Vagina (tissue), 2 donors: Measurements from ENCODE around the gene SSR3. TPM values are rescaled to one million over a fixed set of nuclear protein-coding genes. Genes with fewer than 3 reads are reported as not detected.
"Not testable (repeated sequence)": the region's sequence is repeated elsewhere in the genome, so short reads cannot be mapped to it uniquely, and the experiment has no call there.

Experiments
- DNase-seq, 2 donors: peaks; one replicate each; pipeline ENCODE4 v3.0.0-alpha.2; 2017; ENCODE audit errors: extremely low spot score in 2 of 2
- H3K27ac ChIP-seq: fragments of 200-600 bp; sonication (generic); one replicate; pipeline ENCODE4 v1.5.1; 2019
- H3K27me3 ChIP-seq: fragments of 200-600 bp; sonication (generic); one replicate; pipeline ENCODE4 v1.5.1; 2019
- H3K36me3 ChIP-seq, 2 donors: fragments of 200-600 bp; sonication (generic); one replicate each; pipeline ENCODE4 v1.5.1; 2017 to 2019
- H3K4me1 ChIP-seq: fragments of 200-600 bp; sonication (generic); one replicate; pipeline ENCODE4 v1.5.1; 2019
- H3K4me3 ChIP-seq, 2 donors: fragments of 200-600 bp; sonication (generic); 1 replicate in 1 of 2; 2 replicates in 1 of 2; pipeline ENCODE4 v1.5.1; 2016 to 2019
- H3K9me3 ChIP-seq: fragments of 200-600 bp; sonication (generic); one replicate; pipeline ENCODE4 v1.5.1; 2019
- POLR2A ChIP-seq, 2 donors: fragments of 450-650 bp; IDR thresholded peaks; one replicate each; pipeline ENCODE4 v1.6.1; 2017; ENCODE audit warnings: antibody characterized with exemption in 2 of 2, mild to moderate bottlenecking in 2 of 2, moderate library complexity in 2 of 2
- POLR2AphosphoS5 ChIP-seq, 2 donors: sonication (generic); formaldehyde crosslinking; IDR thresholded peaks; one replicate each; pipeline ENCODE4 v1.9.0; 2017; ENCODE audit warnings: antibody characterized with exemption in 2 of 2, mild to moderate bottlenecking in 2 of 2, low read depth in 1 of 2; ENCODE audit not compliant: insufficient read depth in 1 of 2
- intact Hi-C: fragments of 100-400 bp; cut with DNase I; formaldehyde crosslinking; loops from one replicate; pipeline ENCODE4 v1.15.1; 2023
- total RNA-seq: library from RNA; depleted of rRNA; stranded (reverse); fragments of >200 nt; gene quantifications from one replicate; pipeline ENCODE4 v1.2.3, GENCODE V29; 2016
- TF ChIP-seq, protein P1 (sequence below), 3 experiments: fragments of 450-650 bp in 2 of 3; fragments of 200-600 bp in 1 of 3; sonication (generic) in 1 of 3; IDR thresholded peaks; one replicate each; pipeline ENCODE4 v1.5.1; 2017 to 2019; ENCODE audit warnings: antibody characterized with exemption in 3 of 3, mild to moderate bottlenecking in 2 of 3, moderate library complexity in 2 of 3

SSR3 gene
- total RNA-seq, 1 donor from 2014 or later = 68.0 TPM

DNA sequence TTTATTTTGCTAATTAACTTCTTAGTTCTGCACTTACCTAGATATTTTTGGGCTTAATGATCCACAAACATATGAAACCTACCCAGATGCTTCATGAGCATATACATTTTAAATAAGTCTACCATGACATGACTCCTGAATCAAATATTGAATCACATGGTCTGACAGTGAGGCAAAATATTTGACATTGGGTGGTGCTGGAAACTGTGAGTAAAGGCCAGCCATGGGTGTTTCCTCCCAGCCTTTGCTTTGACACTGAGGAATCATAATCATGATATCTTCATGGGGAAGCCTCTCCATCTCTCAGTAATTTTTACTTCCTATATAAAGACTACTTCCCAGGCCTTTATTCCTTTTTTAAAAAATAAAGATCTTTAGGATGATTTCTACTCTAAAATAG is 22.8 kb upstream of the SSR3 start:
- intact Hi-C loops = no loop called here
- no peak overlapping the region for H3K4me3 ChIP-seq
- no peaks in the 10 kb centered on the region for H3K9me3 ChIP-seq
- H3K27me3 ChIP-seq = no peaks in the 10 kb centered on the region
- H3K36me3 ChIP-seq = no peaks in the 10 kb centered on the region
- TF ChIP-seq POLR2AphosphoS5 (IDR thresholded peaks at IDR 0.05; ENCODE audit: insufficient read depth in 1 of 2, low read depth in 1 of 2) = no peak
- TF ChIP-seq, protein P1, sequence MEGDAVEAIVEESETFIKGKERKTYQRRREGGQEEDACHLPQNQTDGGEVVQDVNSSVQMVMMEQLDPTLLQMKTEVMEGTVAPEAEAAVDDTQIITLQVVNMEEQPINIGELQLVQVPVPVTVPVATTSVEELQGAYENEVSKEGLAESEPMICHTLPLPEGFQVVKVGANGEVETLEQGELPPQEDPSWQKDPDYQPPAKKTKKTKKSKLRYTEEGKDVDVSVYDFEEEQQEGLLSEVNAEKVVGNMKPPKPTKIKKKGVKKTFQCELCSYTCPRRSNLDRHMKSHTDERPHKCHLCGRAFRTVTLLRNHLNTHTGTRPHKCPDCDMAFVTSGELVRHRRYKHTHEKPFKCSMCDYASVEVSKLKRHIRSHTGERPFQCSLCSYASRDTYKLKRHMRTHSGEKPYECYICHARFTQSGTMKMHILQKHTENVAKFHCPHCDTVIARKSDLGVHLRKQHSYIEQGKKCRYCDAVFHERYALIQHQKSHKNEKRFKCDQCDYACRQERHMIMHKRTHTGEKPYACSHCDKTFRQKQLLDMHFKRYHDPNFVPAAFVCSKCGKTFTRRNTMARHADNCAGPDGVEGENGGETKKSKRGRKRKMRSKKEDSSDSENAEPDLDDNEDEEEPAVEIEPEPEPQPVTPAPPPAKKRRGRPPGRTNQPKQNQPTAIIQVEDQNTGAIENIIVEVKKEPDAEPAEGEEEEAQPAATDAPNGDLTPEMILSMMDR (IDR thresholded peaks at IDR 0.05) = no peak
- TF ChIP-seq POLR2A (IDR thresholded peaks at IDR 0.05) = no peak
- DNase-seq = no peak
- H3K4me1 ChIP-seq = no peaks in the 10 kb centered on the region
- H3K27ac ChIP-seq = no peak overlapping the region

DNA sequence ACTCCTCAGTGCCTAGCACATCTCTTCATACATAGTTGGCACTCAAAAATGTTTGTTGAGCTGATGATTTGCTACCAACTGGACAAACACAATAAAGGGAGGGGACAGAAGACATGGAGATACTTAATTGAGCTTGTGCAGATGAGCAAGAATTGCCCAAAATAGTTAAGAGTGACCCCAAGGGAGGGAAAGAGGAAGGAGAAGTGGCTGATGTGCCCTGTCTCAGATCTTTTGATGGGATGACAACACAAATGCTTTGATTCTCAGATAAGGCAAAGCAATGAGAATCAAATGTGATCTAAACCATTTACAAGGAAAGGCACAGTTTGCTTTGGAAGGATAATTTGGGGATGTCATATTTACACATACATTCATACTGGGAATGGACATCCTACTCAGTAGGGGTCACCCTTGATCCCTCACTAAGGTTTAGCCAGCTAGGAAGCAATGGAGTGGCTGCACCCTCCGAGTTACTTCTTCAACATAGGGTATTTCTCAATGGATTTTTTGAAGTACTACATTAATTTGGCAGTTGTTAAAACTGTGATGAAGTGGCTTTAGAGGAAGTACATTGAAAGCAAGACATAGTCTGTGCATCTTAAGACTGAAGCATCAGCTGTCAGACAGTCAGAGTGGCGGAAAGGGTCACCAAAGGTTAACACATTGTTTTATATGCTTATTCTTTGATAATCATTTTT is 21.9 kb upstream of the SSR3 start:
- no peak for TF ChIP-seq POLR2A (IDR thresholded peaks at IDR 0.05)
- TF ChIP-seq, protein P1 (IDR thresholded peaks at IDR 0.05) = no peak
- TF ChIP-seq POLR2AphosphoS5 (IDR thresholded peaks at IDR 0.05; ENCODE audit: insufficient read depth in 1 of 2, low read depth in 1 of 2) = no peak
- DNase-seq = no peak
- Histone ChIP-seq H3K36me3 (no peaks in the 10 kb centered on the region), H3K27ac (no peak overlapping the region), H3K27me3 (no peaks in the 10 kb centered on the region), H3K9me3 (no peaks in the 10 kb centered on the region), H3K4me1 (no peaks in the 10 kb centered on the region), H3K4me3 (no peak overlapping the region)
- intact Hi-C loops = no loop called here

DNA sequence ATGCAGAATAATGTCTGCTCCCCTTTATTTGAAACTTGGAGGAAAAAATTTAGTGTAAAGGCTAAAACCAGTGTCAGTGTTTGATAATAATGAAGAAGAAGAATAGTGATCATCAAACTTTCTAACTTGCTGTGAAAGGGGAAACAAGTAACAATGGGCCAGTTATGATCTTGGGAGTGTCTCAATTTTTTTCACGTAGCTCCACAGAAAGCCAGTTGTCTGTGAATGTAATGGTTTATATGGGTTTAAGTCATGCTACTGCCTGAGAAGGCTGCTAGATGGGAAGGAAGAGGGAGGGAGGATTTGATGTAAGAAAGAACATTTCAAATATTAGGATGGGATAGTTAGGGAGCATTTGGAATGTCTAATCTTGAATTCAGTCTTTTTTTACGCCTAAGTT is 21.1 kb upstream of the SSR3 start:
- TF ChIP-seq, protein P1 (IDR thresholded peaks at IDR 0.05) = no peak
- no peak for TF ChIP-seq POLR2A (IDR thresholded peaks at IDR 0.05)
- TF ChIP-seq POLR2AphosphoS5 (IDR thresholded peaks at IDR 0.05; ENCODE audit: insufficient read depth in 1 of 2, low read depth in 1 of 2) = no peak
- H3K4me3 ChIP-seq = no peak overlapping the region
- H3K27ac ChIP-seq = no peak overlapping the region
- no peaks in the 10 kb centered on the region for H3K9me3 ChIP-seq
- H3K27me3 ChIP-seq = no peaks in the 10 kb centered on the region
- H3K4me1 ChIP-seq = no peaks in the 10 kb centered on the region
- DNase-seq = no peak
- intact Hi-C loops = no loop called here
- H3K36me3 ChIP-seq = no peaks in the 10 kb centered on the region

DNA sequence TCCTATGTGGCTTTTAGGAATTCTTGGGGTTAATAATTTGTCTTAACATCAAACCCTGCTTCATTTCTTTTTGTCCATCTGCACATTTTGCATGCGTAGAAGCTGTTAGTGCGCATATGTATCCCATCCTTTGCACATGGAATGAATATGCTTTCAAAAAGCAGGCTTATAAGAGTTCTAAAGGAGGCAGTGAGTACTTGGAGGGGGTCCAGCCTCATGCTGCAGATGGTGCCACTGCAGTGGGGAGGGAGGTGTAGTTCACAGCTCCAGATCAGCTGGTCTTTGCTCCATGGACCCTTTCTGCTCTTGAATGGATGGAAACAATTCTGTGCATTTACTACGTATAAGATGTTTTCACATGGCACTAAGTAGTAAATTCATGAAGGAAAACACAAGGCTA is 20.7 kb upstream of the SSR3 start:
- Histone ChIP-seq H3K4me3 (no peak overlapping the region), H3K27me3 (no peaks in the 10 kb centered on the region), H3K36me3 (no peaks in the 10 kb centered on the region), H3K9me3 (no peaks in the 10 kb centered on the region), H3K4me1 (no peaks in the 10 kb centered on the region), H3K27ac (no peak overlapping the region)
- DNase-seq = no peak
- TF ChIP-seq POLR2A (IDR thresholded peaks at IDR 0.05) (no peak), POLR2AphosphoS5 (IDR thresholded peaks at IDR 0.05; ENCODE audit: insufficient read depth in 1 of 2, low read depth in 1 of 2) (no peak)
- TF ChIP-seq, protein P1 (IDR thresholded peaks at IDR 0.05) = no peak
- intact Hi-C loops = no loop called here

DNA sequence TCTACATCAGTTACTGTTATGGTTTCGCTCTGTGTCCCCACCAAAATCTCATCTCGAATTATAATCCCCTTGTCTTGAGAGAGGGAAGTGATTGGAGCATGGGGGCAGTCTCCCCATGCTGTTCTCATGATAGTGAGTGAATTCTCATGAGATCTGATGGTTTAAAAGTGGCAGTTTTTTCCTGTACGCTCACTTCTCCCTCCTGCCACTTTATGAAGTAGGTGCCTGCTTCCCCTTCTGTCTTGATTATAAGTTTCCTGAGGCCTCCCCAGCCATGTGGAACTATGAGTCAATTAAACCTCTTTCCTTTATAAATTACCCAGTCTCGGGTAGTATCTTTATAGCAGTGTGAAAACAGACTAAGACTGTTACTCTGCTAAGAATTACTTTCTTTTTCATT is 15.0 kb upstream of the SSR3 start:
- H3K4me3 ChIP-seq, H3K4me1 ChIP-seq, H3K27ac ChIP-seq, DNase-seq, H3K27me3 ChIP-seq, intact Hi-C loops, H3K36me3 ChIP-seq, H3K9me3 ChIP-seq: not testable (repeated sequence)

DNA sequence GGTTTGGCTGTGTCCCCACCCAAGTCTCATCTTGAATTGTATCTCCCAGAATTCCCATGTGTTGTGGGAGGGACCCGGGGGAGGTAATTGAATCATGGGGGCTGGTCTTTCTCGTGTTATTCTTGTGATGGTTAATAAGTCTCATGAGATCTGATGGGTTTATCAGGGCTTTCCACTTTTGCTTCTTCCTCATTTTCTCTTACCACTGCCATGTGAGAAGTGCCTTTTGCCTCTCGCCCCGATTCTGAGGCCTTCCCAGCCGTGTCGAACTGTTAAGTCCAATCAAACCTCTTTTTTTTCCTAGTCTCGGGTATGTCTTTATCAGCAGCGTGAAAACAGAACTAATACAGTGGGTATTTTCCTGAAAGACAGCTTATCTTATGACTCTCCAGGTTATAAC is 14.1 kb upstream of the SSR3 start:
- intact Hi-C loops, H3K36me3 ChIP-seq, H3K27me3 ChIP-seq, H3K9me3 ChIP-seq, H3K27ac ChIP-seq, H3K4me3 ChIP-seq, DNase-seq, H3K4me1 ChIP-seq: not testable (repeated sequence)
